Gastroesophageal sphincter (tissue), 4 donors: ENCODE data around the gene AP2A2. TPM values are rescaled to one million over a fixed set of nuclear protein-coding genes. Genes with fewer than 3 reads are reported as not detected.

ENCODE experiments used
- ATAC-seq: fragments of 150-250 bp; one replicate; pipeline ENCODE4 v1.9.1; 2016; ENCODE audit warnings: mild to moderate bottlenecking, moderate library complexity
- H3K27ac ChIP-seq, 4 donors: fragments of 200-600 bp; sonication (generic) in 3 of 4; 1 replicate in 3 of 4; 2 replicates in 1 of 4; pipeline ENCODE4 v1.5.1; 2016 to 2019
- H3K27me3 ChIP-seq: fragments of 200-600 bp; sonication (generic); one replicate; pipeline ENCODE4 v1.5.1; 2019
- H3K36me3 ChIP-seq, 2 donors: fragments of 200-600 bp; sonication (generic); one replicate each; pipeline ENCODE4 v1.5.1; 2019; ENCODE audit warnings: control low read depth in 1 of 2
- H3K4me1 ChIP-seq, 3 donors: fragments of 200-600 bp; sonication (generic); 1 replicate in 2 of 3; 2 replicates in 1 of 3; pipeline ENCODE4 v1.5.1; 2016 to 2019; ENCODE audit warnings: control low read depth in 2 of 3
- H3K4me3 ChIP-seq, 2 donors: fragments of 200-600 bp; sonication (generic); one replicate each; pipeline ENCODE4 v1.5.1; 2019; ENCODE audit warnings: mild to moderate bottlenecking in 1 of 2, moderate library complexity in 1 of 2
- H3K9me3 ChIP-seq, 3 donors: fragments of 200-600 bp; sonication (generic); one replicate each; pipeline ENCODE4 v1.5.1; 2017 to 2019; ENCODE audit warnings: control low read depth in 2 of 3
- CTCF ChIP-seq, 4 experiments: fragments of 200-600 bp in 2 of 4; fragments of 450-650 bp in 2 of 4; sonication (generic) in 1 of 4; IDR thresholded peaks; one replicate each; pipeline ENCODE4 v1.5.1; 2017 to 2019; ENCODE audit warnings: antibody characterized with exemption in 4 of 4, mild to moderate bottlenecking in 2 of 4, moderate library complexity in 2 of 4
- EP300 ChIP-seq: sonication (generic); formaldehyde crosslinking; IDR thresholded peaks from one replicate; pipeline ENCODE4 v1.6.1; 2017; ENCODE audit warnings: antibody characterized with exemption, mild to moderate bottlenecking
- POLR2A ChIP-seq, 2 donors: fragments of 450-650 bp; IDR thresholded peaks; one replicate each; pipeline ENCODE4 v1.6.1; 2017; ENCODE audit warnings: antibody characterized with exemption in 2 of 2, mild to moderate bottlenecking in 2 of 2, moderate library complexity in 1 of 2
- POLR2AphosphoS5 ChIP-seq: sonication (generic); formaldehyde crosslinking; IDR thresholded peaks from one replicate; pipeline ENCODE4 v1.6.1; 2017; ENCODE audit warnings: antibody characterized with exemption
- WGBS, 2 donors: methylation state at CpG; one replicate each; pipeline ENCODE4 v1.1.5; 2018; ENCODE audit warnings: low coverage in 1 of 2; 5-methylcytosine and 5-hydroxymethylcytosine counted together
- total RNA-seq, 4 donors: library from RNA; depleted of rRNA; stranded (reverse); fragments of >200 nt; gene quantifications; one replicate each; pipeline ENCODE4 v1.1.0, GENCODE V29; 2016

Gene AP2A2
- total RNA-seq, 4 donors from 2014 or later: 47.9 to 88.5 (median 61.6) TPM

GRCh38 chr11:962688-963087 is 37.0 kb downstream of the AP2A2 start:
- ATAC-seq: no peak
- Histone ChIP-seq H3K27me3 (no peaks in the 10 kb centered on the region), H3K27ac (no peak overlapping the region), H3K4me1 (peaks cover 0 to 13% (median 3%) of the 10 kb centered on the region in 3 donors), H3K9me3 (no peaks in the 10 kb centered on the region), H3K4me3 (no peak overlapping the region), H3K36me3 (peaks cover 0 to 61% of the 10 kb centered on the region in 2 donors)
- TF ChIP-seq CTCF (IDR thresholded peaks at IDR 0.05): no peak
- 96 to 100% methylated on average over 5 of the region's 5 CpGs for WGBS, 2 donors

GRCh38 chr11:963852-964251 is 38.2 kb downstream of the AP2A2 start:
- Histone ChIP-seq H3K4me1 (peaks cover 0 to 25% (median 3%) of the 10 kb centered on the region in 3 donors), H3K4me3 (no peak overlapping the region), H3K27ac (no peak overlapping the region), H3K9me3 (no peaks in the 10 kb centered on the region), H3K27me3 (no peaks in the 10 kb centered on the region), H3K36me3 (peaks cover 0 to 59% of the 10 kb centered on the region in 2 donors)
- WGBS, 2 donors: 83% methylated on average over 1 of the region's 7 CpGs; no CpG with 5 or more reads in 1 of the 2 donors
- no peak for ATAC-seq
- TF ChIP-seq POLR2AphosphoS5: no peak
- no peak for TF ChIP-seq EP300

GRCh38 chr11:965206-965775 is 39.6 kb downstream of the AP2A2 start:
- peaks cover 0 to 55% of the 10 kb centered on the region in 2 donors for H3K36me3 ChIP-seq
- H3K27ac ChIP-seq: no peak overlapping the region
- H3K4me1 ChIP-seq: peaks cover 0 to 26% (median 3%) of the 10 kb centered on the region in 3 donors
- no peaks in the 10 kb centered on the region for H3K27me3 ChIP-seq
- no peaks in the 10 kb centered on the region for H3K9me3 ChIP-seq
- no peak overlapping the region for H3K4me3 ChIP-seq
- 86 to 96% methylated on average over 4 to 9 of the region's 13 CpGs for WGBS, 2 donors
- no peak for ATAC-seq
- TF ChIP-seq EP300 (no peak), CTCF (IDR thresholded peaks at IDR 0.05) (no peak), POLR2A (IDR thresholded peaks at IDR 0.05) (no peak), POLR2AphosphoS5 (no peak)

- Histone ChIP-seq H3K27me3 (no peaks in the 10 kb centered on the region), H3K36me3 (peaks cover 0 to 54% of the 10 kb centered on the region in 2 donors), H3K4me3 (no peak overlapping the region), H3K27ac (no peak overlapping the region), H3K9me3 (no peaks in the 10 kb centered on the region), H3K4me1 (peaks cover 0 to 26% (median 3%) of the 10 kb centered on the region in 3 donors)
- no peak for ATAC-seq
- TF ChIP-seq POLR2A (IDR thresholded peaks at IDR 0.05) (no peak), CTCF (IDR thresholded peaks at IDR 0.05) (no peak), EP300 (no peak), POLR2AphosphoS5 (no peak)
- WGBS, 2 donors: 67 to 82% methylated on average over 4 to 8 of the region's 31 CpGs
Measured at GRCh38 chr11:967995-968751, 42.5 kb downstream of the AP2A2 start.

- Histone ChIP-seq H3K27ac (no peak overlapping the region), H3K4me3 (no peak overlapping the region), H3K4me1 (peaks cover 0 to 26% (median 3%) of the 10 kb centered on the region in 3 donors), H3K9me3 (no peaks in the 10 kb centered on the region), H3K27me3 (no peaks in the 10 kb centered on the region), H3K36me3 (peaks cover 0 to 54% of the 10 kb centered on the region in 2 donors)
- WGBS, 2 donors: 90 to 100% methylated on average over 2 to 10 of the region's 14 CpGs
- no peak for TF ChIP-seq CTCF (IDR thresholded peaks at IDR 0.05)
- no peak for TF ChIP-seq EP300
- TF ChIP-seq POLR2A (IDR thresholded peaks at IDR 0.05): no peak
- TF ChIP-seq POLR2AphosphoS5: no peak
- ATAC-seq: no peak
Measured at GRCh38 chr11:968822-969221, 43.2 kb downstream of the AP2A2 start.
